ENCODE data around the gene OXCT1. TPM values are rescaled to one million over a fixed set of nuclear protein-coding genes. Genes with fewer than 3 reads are reported as not detected.

The OXCT1 gene
- total RNA-seq, 1 experiment from 2014 or later, result 14.2 TPM

DNA sequence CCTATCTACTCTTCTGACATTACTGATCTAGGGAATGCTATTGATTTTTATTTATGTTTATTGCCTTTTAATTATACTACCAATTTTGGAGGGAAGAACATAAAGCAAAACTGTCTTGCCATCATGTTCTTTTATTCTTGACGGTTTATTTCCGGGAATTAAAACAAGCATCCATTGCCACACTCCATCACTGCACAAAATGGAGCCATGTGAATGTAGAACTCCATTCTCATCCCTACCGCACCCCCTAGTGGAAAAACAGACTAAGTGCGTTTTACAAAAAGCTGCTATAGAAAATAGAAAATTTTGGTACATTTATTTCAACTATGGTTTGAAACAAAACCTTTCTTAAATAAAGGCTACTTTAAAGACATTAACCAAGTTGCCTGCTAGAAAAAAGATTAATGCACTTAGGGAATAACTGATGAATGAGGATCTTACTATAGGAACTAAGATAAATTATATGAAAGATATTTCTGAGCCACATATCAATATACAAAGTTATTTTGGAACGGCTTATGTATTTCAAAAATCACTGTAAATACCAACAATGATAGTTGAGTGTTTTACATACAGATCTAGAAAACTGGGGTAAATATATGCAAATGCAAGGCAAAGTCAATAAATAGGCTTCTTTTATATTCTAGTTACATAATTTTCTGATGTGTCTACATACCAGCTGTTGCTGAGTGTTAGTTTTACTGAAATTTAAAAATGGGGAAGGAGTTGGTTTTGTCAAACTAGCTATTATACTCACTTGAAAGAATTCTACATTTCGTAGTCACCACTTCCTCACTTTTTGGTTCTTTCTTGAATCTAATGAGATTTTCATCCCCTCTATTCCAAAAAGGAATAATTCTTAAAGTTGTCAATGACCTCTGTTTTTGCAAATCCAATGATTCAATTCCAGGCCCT, 26.5 kb downstream of the OXCT1 start:
- Mint-ChIP-seq H3K36me3 (ENCODE audit: insufficient read depth, unreplicated experiment) (no peaks in the 10 kb centered on the region), H3K4me1 (ENCODE audit: low read depth, unreplicated experiment) (peaks cover 13% of the 10 kb centered on the region), H3K9me3 (ENCODE audit: low read depth, unreplicated experiment) (no peaks in the 10 kb centered on the region), H3K27me3 (ENCODE audit: unreplicated experiment) (no peaks in the 10 kb centered on the region), H3K27ac (ENCODE audit: unreplicated experiment) (no peak overlapping the region), H3K4me3 (ENCODE audit: low read depth, unreplicated experiment) (no peak overlapping the region)
- CTCF ChIA-PET, result interaction anchor here (0.5 to 1.9 kb wide), 4 partner anchors 136 to 939 kb away, joined by 3 to 8 read pairs (median 4); no protein-coding TSS in a partner anchor
- intact Hi-C loops (cut with micrococcal nuclease; ENCODE audit: unreplicated experiment), result loop anchor here (1.0 to 5.0 kb wide), 6 partner anchors 135 to 939 kb away; no protein-coding TSS in a partner anchor
- BruUV-seq (replicated peaks), result no TSS peak
- TF ChIP-seq, protein P1, sequence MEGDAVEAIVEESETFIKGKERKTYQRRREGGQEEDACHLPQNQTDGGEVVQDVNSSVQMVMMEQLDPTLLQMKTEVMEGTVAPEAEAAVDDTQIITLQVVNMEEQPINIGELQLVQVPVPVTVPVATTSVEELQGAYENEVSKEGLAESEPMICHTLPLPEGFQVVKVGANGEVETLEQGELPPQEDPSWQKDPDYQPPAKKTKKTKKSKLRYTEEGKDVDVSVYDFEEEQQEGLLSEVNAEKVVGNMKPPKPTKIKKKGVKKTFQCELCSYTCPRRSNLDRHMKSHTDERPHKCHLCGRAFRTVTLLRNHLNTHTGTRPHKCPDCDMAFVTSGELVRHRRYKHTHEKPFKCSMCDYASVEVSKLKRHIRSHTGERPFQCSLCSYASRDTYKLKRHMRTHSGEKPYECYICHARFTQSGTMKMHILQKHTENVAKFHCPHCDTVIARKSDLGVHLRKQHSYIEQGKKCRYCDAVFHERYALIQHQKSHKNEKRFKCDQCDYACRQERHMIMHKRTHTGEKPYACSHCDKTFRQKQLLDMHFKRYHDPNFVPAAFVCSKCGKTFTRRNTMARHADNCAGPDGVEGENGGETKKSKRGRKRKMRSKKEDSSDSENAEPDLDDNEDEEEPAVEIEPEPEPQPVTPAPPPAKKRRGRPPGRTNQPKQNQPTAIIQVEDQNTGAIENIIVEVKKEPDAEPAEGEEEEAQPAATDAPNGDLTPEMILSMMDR (IDR thresholded peaks at IDR 0.05; ENCODE audit: unreplicated experiment), result peak; percentile 76
- DNase-seq, result peak; percentile 59

DNA sequence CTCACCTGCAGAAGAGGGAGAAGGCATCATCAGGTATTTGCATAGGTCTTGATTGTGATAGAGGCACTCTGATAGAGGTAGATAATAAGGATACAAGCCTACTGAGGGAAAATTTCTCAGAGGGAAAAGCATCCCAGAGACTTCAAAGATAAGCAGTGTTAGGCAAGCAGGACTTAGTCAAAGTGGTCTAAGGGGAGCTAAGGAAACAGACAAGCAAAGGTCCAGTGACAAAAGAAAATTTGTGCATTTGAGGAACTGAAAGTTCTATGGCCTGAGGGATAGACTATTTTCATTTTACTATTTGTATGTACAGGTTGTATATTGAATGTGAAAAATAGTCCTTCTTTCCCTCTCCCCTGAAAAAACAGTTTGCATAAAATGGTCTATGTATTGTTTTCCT, 27.4 kb downstream of the OXCT1 start:
- BruUV-seq (replicated peaks), result no TSS peak
- H3K9me3 Mint-ChIP-seq (ENCODE audit: low read depth, unreplicated experiment), result no peaks in the 10 kb centered on the region
- no peaks in the 10 kb centered on the region for H3K27me3 Mint-ChIP-seq (ENCODE audit: unreplicated experiment)
- CTCF ChIA-PET, result interaction anchor here (1.9 kb wide), 1 partner anchor 135 kb away, joined by 5 read pairs; no protein-coding TSS in a partner anchor
- no peak overlapping the region for H3K27ac Mint-ChIP-seq (ENCODE audit: unreplicated experiment)
- peaks cover 13% of the 10 kb centered on the region for H3K4me1 Mint-ChIP-seq (ENCODE audit: low read depth, unreplicated experiment)
- H3K36me3 Mint-ChIP-seq (ENCODE audit: insufficient read depth, unreplicated experiment), result no peaks in the 10 kb centered on the region
- TF ChIP-seq, protein P1 (IDR thresholded peaks at IDR 0.05; ENCODE audit: unreplicated experiment), result no peak
- no peak for DNase-seq
- H3K4me3 Mint-ChIP-seq (ENCODE audit: low read depth, unreplicated experiment), result no peak overlapping the region
- intact Hi-C loops (cut with micrococcal nuclease; ENCODE audit: unreplicated experiment), result loop anchor here (1.0 to 5.0 kb wide), 6 partner anchors 134 to 938 kb away; no protein-coding TSS in a partner anchor

GRCh38 chr5:41841325-41841724, 28.9 kb downstream of the OXCT1 start:
- Mint-ChIP-seq H3K4me3 (ENCODE audit: low read depth, unreplicated experiment) (no peak overlapping the region), H3K9me3 (ENCODE audit: low read depth, unreplicated experiment) (no peaks in the 10 kb centered on the region), H3K27me3 (ENCODE audit: unreplicated experiment) (no peaks in the 10 kb centered on the region), H3K36me3 (ENCODE audit: insufficient read depth, unreplicated experiment) (no peaks in the 10 kb centered on the region), H3K4me1 (ENCODE audit: low read depth, unreplicated experiment) (peaks cover 13% of the 10 kb centered on the region), H3K27ac (ENCODE audit: unreplicated experiment) (no peak overlapping the region)
- TF ChIP-seq, protein P1 (IDR thresholded peaks at IDR 0.05; ENCODE audit: unreplicated experiment), result no peak
- DNase-seq, result no peak
- BruUV-seq (replicated peaks), result no TSS peak
- intact Hi-C loops (cut with micrococcal nuclease; ENCODE audit: unreplicated experiment), result loop anchor here (5.0 kb wide), 1 partner anchor 494 kb away; no protein-coding TSS in a partner anchor
- CTCF ChIA-PET, result no interaction called here

DNA sequence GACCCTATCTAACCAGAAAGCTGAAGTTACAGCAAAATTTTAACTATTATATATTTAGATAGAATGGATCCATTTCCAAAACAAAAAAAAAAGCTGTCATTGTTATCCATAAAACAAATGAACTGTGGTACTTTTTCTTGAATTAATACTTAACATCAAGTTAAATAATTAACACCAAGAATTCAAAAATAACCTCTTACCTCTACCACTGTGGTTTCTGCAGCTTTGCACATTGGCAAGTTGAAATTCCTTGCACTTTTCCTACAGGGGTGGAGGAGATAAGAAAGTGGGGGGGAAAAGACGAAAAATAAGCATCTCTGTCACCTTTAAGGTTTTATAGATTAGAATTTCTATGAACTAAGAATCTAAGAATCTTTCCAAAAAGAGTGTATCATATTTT, 30.0 kb downstream of the OXCT1 start:
- BruUV-seq (replicated peaks), result no TSS peak
- Mint-ChIP-seq H3K4me1 (ENCODE audit: low read depth, unreplicated experiment) (peaks cover 13% of the 10 kb centered on the region), H3K27me3 (ENCODE audit: unreplicated experiment) (no peaks in the 10 kb centered on the region), H3K4me3 (ENCODE audit: low read depth, unreplicated experiment) (no peak overlapping the region), H3K9me3 (ENCODE audit: low read depth, unreplicated experiment) (no peaks in the 10 kb centered on the region), H3K36me3 (ENCODE audit: insufficient read depth, unreplicated experiment) (no peaks in the 10 kb centered on the region), H3K27ac (ENCODE audit: unreplicated experiment) (no peak overlapping the region)
- CTCF ChIA-PET, result interaction anchor here (0.6 kb wide), 1 partner anchor 174 kb away, joined by 3 read pairs; no protein-coding TSS in a partner anchor
- intact Hi-C loops (cut with micrococcal nuclease; ENCODE audit: unreplicated experiment), result loop anchor here (5.0 kb wide), 1 partner anchor 493 kb away; no protein-coding TSS in a partner anchor
- DNase-seq, result no peak
- TF ChIP-seq, protein P1 (IDR thresholded peaks at IDR 0.05; ENCODE audit: unreplicated experiment), result no peak

Data from Calu3 (cell line).